ENCODE measurements around the gene PARP16.

PARP16 gene

GRCh38 chr15:65217526-65218482, 68.9 kb downstream of the PARP16 start:
- no peak overlapping the region for H3K9ac ChIP-seq (ENCODE audit: low read depth in 1 of 2, low read length in 2 of 2)
- H3K36me3 ChIP-seq (ENCODE audit: control insufficient read depth in 2 of 2, insufficient read depth in 2 of 2, low read length in 2 of 2) = no peaks in the 10 kb centered on the region
- H3K27ac ChIP-seq (ENCODE audit: low read depth in 2 of 2, low read length in 2 of 2) = no peak overlapping the region
- H3K4me1 ChIP-seq (ENCODE audit: control insufficient read depth in 2 of 2, insufficient read depth in 2 of 2, low read length in 2 of 2) = no peaks in the 10 kb centered on the region
- H3K27me3 ChIP-seq (ENCODE audit: control insufficient read depth in 2 of 2, insufficient read depth in 2 of 2, low read length in 2 of 2) = no peaks in the 10 kb centered on the region
- H3K4me3 ChIP-seq (ENCODE audit: low read length in 2 of 2) = no peak overlapping the region
- no peaks in the 10 kb centered on the region for H3K9me3 ChIP-seq (ENCODE audit: control insufficient read depth in 2 of 2, low read length in 2 of 2)

GRCh38 chr15:65215496-65215895, 71.2 kb downstream of the PARP16 start:
- H3K27me3 ChIP-seq (ENCODE audit: control insufficient read depth in 2 of 2, insufficient read depth in 2 of 2, low read length in 2 of 2) = no peaks in the 10 kb centered on the region
- no peaks in the 10 kb centered on the region for H3K4me1 ChIP-seq (ENCODE audit: control insufficient read depth in 2 of 2, insufficient read depth in 2 of 2, low read length in 2 of 2)
- no peaks in the 10 kb centered on the region for H3K36me3 ChIP-seq (ENCODE audit: control insufficient read depth in 2 of 2, insufficient read depth in 2 of 2, low read length in 2 of 2)
- no peak overlapping the region for H3K27ac ChIP-seq (ENCODE audit: low read depth in 2 of 2, low read length in 2 of 2)
- H3K4me3 ChIP-seq (ENCODE audit: low read length in 2 of 2) = no peak overlapping the region
- H3K9me3 ChIP-seq (ENCODE audit: control insufficient read depth in 2 of 2, low read length in 2 of 2) = no peaks in the 10 kb centered on the region
- no peak overlapping the region for H3K9ac ChIP-seq (ENCODE audit: low read depth in 1 of 2, low read length in 2 of 2)

- no peaks in the 10 kb centered on the region for H3K36me3 ChIP-seq (ENCODE audit: control insufficient read depth in 2 of 2, insufficient read depth in 2 of 2, low read length in 2 of 2)
- H3K9me3 ChIP-seq (ENCODE audit: control insufficient read depth in 2 of 2, low read length in 2 of 2) = no peaks in the 10 kb centered on the region
- no peak overlapping the region for H3K9ac ChIP-seq (ENCODE audit: low read depth in 1 of 2, low read length in 2 of 2)
Observed at GRCh38 chr15:65214010-65214409, 72.7 kb downstream of the PARP16 start.

GRCh38 chr15:65213241-65213640, 73.4 kb downstream of the PARP16 start:
- H3K27ac ChIP-seq (ENCODE audit: low read depth in 2 of 2, low read length in 2 of 2) = no peak overlapping the region
- no peaks in the 10 kb centered on the region for H3K9me3 ChIP-seq (ENCODE audit: control insufficient read depth in 2 of 2, low read length in 2 of 2)
- no peak overlapping the region for H3K4me3 ChIP-seq (ENCODE audit: low read length in 2 of 2)
- no peak overlapping the region for H3K9ac ChIP-seq (ENCODE audit: low read depth in 1 of 2, low read length in 2 of 2)
- no peaks in the 10 kb centered on the region for H3K27me3 ChIP-seq (ENCODE audit: control insufficient read depth in 2 of 2, insufficient read depth in 2 of 2, low read length in 2 of 2)
- no peaks in the 10 kb centered on the region for H3K4me1 ChIP-seq (ENCODE audit: control insufficient read depth in 2 of 2, insufficient read depth in 2 of 2, low read length in 2 of 2)
- H3K36me3 ChIP-seq (ENCODE audit: control insufficient read depth in 2 of 2, insufficient read depth in 2 of 2, low read length in 2 of 2) = no peaks in the 10 kb centered on the region

More at GRCh38 chr15:65214010-65214409, 72.7 kb downstream of the PARP16 start:
- no peaks in the 10 kb centered on the region for H3K4me1 ChIP-seq (ENCODE audit: control insufficient read depth in 2 of 2, insufficient read depth in 2 of 2, low read length in 2 of 2)
- H3K4me3 ChIP-seq (ENCODE audit: low read length in 2 of 2) = no peak overlapping the region
- no peak overlapping the region for H3K27ac ChIP-seq (ENCODE audit: low read depth in 2 of 2, low read length in 2 of 2)
- H3K27me3 ChIP-seq (ENCODE audit: control insufficient read depth in 2 of 2, insufficient read depth in 2 of 2, low read length in 2 of 2) = no peaks in the 10 kb centered on the region

GRCh38 chr15:65212097-65212496, 74.6 kb downstream of the PARP16 start:
- Histone ChIP-seq H3K4me1 (ENCODE audit: control insufficient read depth in 2 of 2, insufficient read depth in 2 of 2, low read length in 2 of 2) (no peaks in the 10 kb centered on the region), H3K27me3 (ENCODE audit: control insufficient read depth in 2 of 2, insufficient read depth in 2 of 2, low read length in 2 of 2) (no peaks in the 10 kb centered on the region), H3K9me3 (ENCODE audit: control insufficient read depth in 2 of 2, low read length in 2 of 2) (no peaks in the 10 kb centered on the region), H3K27ac (ENCODE audit: low read depth in 2 of 2, low read length in 2 of 2) (no peak overlapping the region), H3K4me3 (ENCODE audit: low read length in 2 of 2) (no peak overlapping the region), H3K9ac (ENCODE audit: low read depth in 1 of 2, low read length in 2 of 2) (no peak overlapping the region), H3K36me3 (ENCODE audit: control insufficient read depth in 2 of 2, insufficient read depth in 2 of 2, low read length in 2 of 2) (no peaks in the 10 kb centered on the region)

GRCh38 chr15:65211482-65211982, 75.2 kb downstream of the PARP16 start:
- no peaks in the 10 kb centered on the region for H3K9me3 ChIP-seq (ENCODE audit: control insufficient read depth in 2 of 2, low read length in 2 of 2)
- no peaks in the 10 kb centered on the region for H3K36me3 ChIP-seq (ENCODE audit: control insufficient read depth in 2 of 2, insufficient read depth in 2 of 2, low read length in 2 of 2)
- H3K4me3 ChIP-seq (ENCODE audit: low read length in 2 of 2) = no peak overlapping the region
- H3K4me1 ChIP-seq (ENCODE audit: control insufficient read depth in 2 of 2, insufficient read depth in 2 of 2, low read length in 2 of 2) = no peaks in the 10 kb centered on the region
- H3K27me3 ChIP-seq (ENCODE audit: control insufficient read depth in 2 of 2, insufficient read depth in 2 of 2, low read length in 2 of 2) = no peaks in the 10 kb centered on the region
- H3K9ac ChIP-seq (ENCODE audit: low read depth in 1 of 2, low read length in 2 of 2) = no peak overlapping the region
- no peak overlapping the region for H3K27ac ChIP-seq (ENCODE audit: low read depth in 2 of 2, low read length in 2 of 2)

GRCh38 chr15:65210770-65211481, 75.8 kb downstream of the PARP16 start, which contains the start of gene CILP:
Gene CILP (minus strand): TSS chr15:65211473. CDS start chr15:65209755, 1,718 bp downstream.
- Histone ChIP-seq H3K36me3 (ENCODE audit: control insufficient read depth in 2 of 2, insufficient read depth in 2 of 2, low read length in 2 of 2) (no peaks in the 10 kb centered on the region), H3K9ac (ENCODE audit: low read depth in 1 of 2, low read length in 2 of 2) (no peak within 1 kb of the TSS), H3K4me3 (ENCODE audit: low read length in 2 of 2) (no peak within 1 kb of the TSS), H3K9me3 (ENCODE audit: control insufficient read depth in 2 of 2, low read length in 2 of 2) (no peaks in the 10 kb centered on the region), H3K4me1 (ENCODE audit: control insufficient read depth in 2 of 2, insufficient read depth in 2 of 2, low read length in 2 of 2) (no peaks in the 10 kb centered on the region), H3K27me3 (ENCODE audit: control insufficient read depth in 2 of 2, insufficient read depth in 2 of 2, low read length in 2 of 2) (no peaks in the 10 kb centered on the region), H3K27ac (ENCODE audit: low read depth in 2 of 2, low read length in 2 of 2) (peak within 1 kb of the TSS in 1 of 2 donors; percentile 7)

- Histone ChIP-seq H3K4me3 (ENCODE audit: low read length in 2 of 2) (no peak overlapping the region), H3K9ac (ENCODE audit: low read depth in 1 of 2, low read length in 2 of 2) (no peak overlapping the region), H3K4me1 (ENCODE audit: control insufficient read depth in 2 of 2, insufficient read depth in 2 of 2, low read length in 2 of 2) (no peaks in the 10 kb centered on the region), H3K36me3 (ENCODE audit: control insufficient read depth in 2 of 2, insufficient read depth in 2 of 2, low read length in 2 of 2) (no peaks in the 10 kb centered on the region), H3K27ac (ENCODE audit: low read depth in 2 of 2, low read length in 2 of 2) (no peak overlapping the region), H3K9me3 (ENCODE audit: control insufficient read depth in 2 of 2, low read length in 2 of 2) (no peaks in the 10 kb centered on the region), H3K27me3 (ENCODE audit: control insufficient read depth in 2 of 2, insufficient read depth in 2 of 2, low read length in 2 of 2) (no peaks in the 10 kb centered on the region)
Observed at GRCh38 chr15:65209701-65210643, 76.7 kb downstream of the PARP16 start.

GRCh38 chr15:65208647-65209046, 78.0 kb downstream of the PARP16 start:
- H3K9me3 ChIP-seq (ENCODE audit: control insufficient read depth in 2 of 2, low read length in 2 of 2) = no peaks in the 10 kb centered on the region
- H3K27ac ChIP-seq (ENCODE audit: low read depth in 2 of 2, low read length in 2 of 2) = no peak overlapping the region
- no peaks in the 10 kb centered on the region for H3K27me3 ChIP-seq (ENCODE audit: control insufficient read depth in 2 of 2, insufficient read depth in 2 of 2, low read length in 2 of 2)
- no peaks in the 10 kb centered on the region for H3K4me1 ChIP-seq (ENCODE audit: control insufficient read depth in 2 of 2, insufficient read depth in 2 of 2, low read length in 2 of 2)
- H3K36me3 ChIP-seq (ENCODE audit: control insufficient read depth in 2 of 2, insufficient read depth in 2 of 2, low read length in 2 of 2) = no peaks in the 10 kb centered on the region
- no peak overlapping the region for H3K9ac ChIP-seq (ENCODE audit: low read depth in 1 of 2, low read length in 2 of 2)
- H3K4me3 ChIP-seq (ENCODE audit: low read length in 2 of 2) = no peak overlapping the region

All from mucosa of rectum (tissue), 2 donors.